Measurements from ENCODE around the gene CREM. TPM values are rescaled to one million over a fixed set of nuclear protein-coding genes. Genes with fewer than 3 reads are reported as not detected.

Gene CREM
- total and polyA plus RNA-seq, 2 experiments from 2014 or later, result 40.9 to 43.8 TPM

- TF ChIP-seq, protein P1, sequence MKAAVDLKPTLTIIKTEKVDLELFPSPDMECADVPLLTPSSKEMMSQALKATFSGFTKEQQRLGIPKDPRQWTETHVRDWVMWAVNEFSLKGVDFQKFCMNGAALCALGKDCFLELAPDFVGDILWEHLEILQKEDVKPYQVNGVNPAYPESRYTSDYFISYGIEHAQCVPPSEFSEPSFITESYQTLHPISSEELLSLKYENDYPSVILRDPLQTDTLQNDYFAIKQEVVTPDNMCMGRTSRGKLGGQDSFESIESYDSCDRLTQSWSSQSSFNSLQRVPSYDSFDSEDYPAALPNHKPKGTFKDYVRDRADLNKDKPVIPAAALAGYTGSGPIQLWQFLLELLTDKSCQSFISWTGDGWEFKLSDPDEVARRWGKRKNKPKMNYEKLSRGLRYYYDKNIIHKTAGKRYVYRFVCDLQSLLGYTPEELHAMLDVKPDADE (IDR thresholded peaks at IDR 0.05), result no peak
- TF ChIP-seq REST (IDR thresholded peaks at IDR 0.05; ENCODE audit: unreplicated experiment) (no peak), ZNF331 (CRISPR knock-in tag; IDR thresholded peaks at IDR 0.05; ENCODE audit: low read depth) (no peak), EZH2phosphoT487 (IDR thresholded peaks at IDR 0.05; ENCODE audit: unreplicated experiment) (no peak), EZH2 (IDR thresholded peaks at IDR 0.05; ENCODE audit: low read depth, unreplicated experiment) (no peak), CREB1 (CRISPR knock-in tag; IDR thresholded peaks at IDR 0.05; ENCODE audit: low read depth) (no peak)
Measured at GRCh38 chr10:35257057-35257983, 130.7 kb downstream of the CREM start (continued).

DNA sequence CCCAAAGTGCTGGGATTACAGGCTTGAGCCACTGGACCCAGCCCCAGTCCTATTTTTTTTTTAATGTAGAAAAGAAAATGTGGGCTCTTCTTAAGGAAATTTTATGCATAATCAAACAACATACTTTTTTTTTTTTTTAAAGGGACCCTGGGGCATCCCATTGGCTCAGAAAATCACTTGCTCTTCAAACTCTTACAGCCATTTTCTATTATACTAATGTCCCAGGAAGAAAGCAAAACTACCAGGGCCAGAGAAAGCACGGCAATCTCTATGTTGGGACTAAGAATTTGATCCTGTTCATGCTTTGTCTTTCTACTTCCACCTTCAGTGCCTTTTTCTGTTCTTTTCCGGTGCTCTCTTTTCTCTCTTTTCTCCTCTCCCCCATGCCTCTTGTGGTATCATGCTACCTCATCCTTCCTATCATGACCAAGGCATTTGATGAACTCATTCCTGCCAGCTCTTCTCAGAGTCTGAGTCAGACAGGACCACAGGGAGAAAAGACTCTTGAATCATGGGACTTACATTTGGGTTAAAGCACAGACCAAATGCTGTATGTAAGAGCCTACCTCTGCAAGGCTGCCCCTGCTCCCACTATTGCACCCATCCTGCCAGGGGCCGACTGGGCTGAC lies 133.2 kb downstream of the CREM start:
- Mint-ChIP-seq H3K36me3 (ENCODE audit: low read depth) (no peaks in the 10 kb centered on the region), H3K4me1 (no peaks in the 10 kb centered on the region; the same call in 2 of the 3 replicates), H3K9me3 (peaks cover 9% of the 10 kb centered on the region), H3K27me3 (ENCODE audit: insufficient read depth, low read depth, poor library complexity) (peaks cover 4% of the 10 kb centered on the region), H3K27ac (no peak overlapping the region), H3K4me3 (no peak overlapping the region)
- H2AFZ ChIP-seq, result 0 out of 2 replicates have a peak overlapping the region, but pooled peaks have one; percentile 75
- H3K4me2 ChIP-seq, result no peak overlapping the region
- no peaks in the 10 kb centered on the region for H3K9me2 ChIP-seq (ENCODE audit: insufficient read depth)
- no peak overlapping the region for H3K27ac ChIP-seq (ENCODE audit: low read depth)
- DNase-seq (ENCODE audit: low spot score), result no peak
- H3K4me3 ChIP-seq, result no peak overlapping the region
- H3F3A ChIP-seq (replicated peaks; ENCODE audit: low read depth), result no peaks in the 10 kb centered on the region
- no peaks in the 10 kb centered on the region for H3K4me1 ChIP-seq (ENCODE audit: insufficient read depth)
- H3K27me3 ChIP-seq (ENCODE audit: insufficient read depth), result no peaks in the 10 kb centered on the region
- no peaks in the 10 kb centered on the region; the same call in 1 of the 2 replicates for H3K36me3 ChIP-seq (ENCODE audit: insufficient read depth)
- no peak for ATAC-seq
- no peaks in the 10 kb centered on the region for H4K20me1 ChIP-seq (replicated peaks; ENCODE audit: insufficient read depth)
- H3K79me2 ChIP-seq (replicated peaks; ENCODE audit: insufficient read depth), result no peaks in the 10 kb centered on the region
- TF ChIP-seq ZNF462 (CRISPR knock-in tag; IDR thresholded peaks at IDR 0.05) (no peak), REST (IDR thresholded peaks at IDR 0.05; ENCODE audit: unreplicated experiment) (no peak)

Data from GM23338 (cell line).